Activated B cell treated with CpG ODN at 0.5 μM for 24 hours (primary cell): ENCODE data around the gene BCR. TPM values are rescaled to one million over a fixed set of nuclear protein-coding genes. Genes with fewer than 3 reads are reported as not detected.

Experiments
- ATAC-seq: fragments of 200-7000 bp; cut with Tn5 transposase; one replicate; pipeline ENCODE4 v1.10.0; 2021; ENCODE audit warnings: low read depth, mild to moderate bottlenecking, moderate library complexity
- CTCF ChIA-PET: fragments of 350-600 bp; sonication (Branson Sonifier 250); formaldehyde crosslinking; loops from one replicate; lab custom pipeline; 2021; ENCODE audit warnings: antibody characterized with exemption; lab: Charles Lee
- POLR2A ChIA-PET: fragments of 350-600 bp; sonication (Branson Sonifier 250); formaldehyde crosslinking; loops from one replicate; lab custom pipeline; 2021; ENCODE audit warnings: antibody characterized with exemption; lab: Charles Lee
- DNase-seq: peaks from one replicate; pipeline ENCODE4 v3.0.0; 2022
- H3K27ac Mint-ChIP-seq: one replicate; pipeline ENCODE4 v1.8.0; 2020; ENCODE audit warnings: mixed read lengths
- H3K27me3 Mint-ChIP-seq: one replicate; pipeline ENCODE4 v1.8.0; 2021; ENCODE audit warnings: mixed read lengths
- H3K36me3 Mint-ChIP-seq: one replicate; pipeline ENCODE4 v1.8.0; 2021; ENCODE audit warnings: low read depth, mixed read lengths
- H3K4me1 Mint-ChIP-seq: one replicate; pipeline ENCODE4 v1.8.0; 2021; ENCODE audit warnings: mixed read lengths
- H3K4me3 Mint-ChIP-seq: one replicate; pipeline ENCODE4 v1.8.0; 2020; ENCODE audit warnings: mild to moderate bottlenecking, mixed read lengths
- H3K9me3 Mint-ChIP-seq: one replicate; pipeline ENCODE4 v1.8.0; 2020; ENCODE audit warnings: mixed read lengths
- CTCF ChIP-seq: fragments of 200-600 bp; IDR thresholded peaks from one replicate; pipeline ENCODE4 v1.8.0; 2022; ENCODE audit warnings: antibody characterized with exemption, mild to moderate bottlenecking
- intact Hi-C: fragments of 100-400 bp; cut with micrococcal nuclease; formaldehyde crosslinking; loops from one replicate; pipeline ENCODE4 v1.15.1; 2024
- total RNA-seq: library from RNA; stranded (reverse); gene quantifications from 2 replicates; pipeline ENCODE4 v1.2.3, GENCODE V29; 2022

Gene BCR
- total RNA-seq, 1 donor from 2014 or later: 20.9 TPM

DNA sequence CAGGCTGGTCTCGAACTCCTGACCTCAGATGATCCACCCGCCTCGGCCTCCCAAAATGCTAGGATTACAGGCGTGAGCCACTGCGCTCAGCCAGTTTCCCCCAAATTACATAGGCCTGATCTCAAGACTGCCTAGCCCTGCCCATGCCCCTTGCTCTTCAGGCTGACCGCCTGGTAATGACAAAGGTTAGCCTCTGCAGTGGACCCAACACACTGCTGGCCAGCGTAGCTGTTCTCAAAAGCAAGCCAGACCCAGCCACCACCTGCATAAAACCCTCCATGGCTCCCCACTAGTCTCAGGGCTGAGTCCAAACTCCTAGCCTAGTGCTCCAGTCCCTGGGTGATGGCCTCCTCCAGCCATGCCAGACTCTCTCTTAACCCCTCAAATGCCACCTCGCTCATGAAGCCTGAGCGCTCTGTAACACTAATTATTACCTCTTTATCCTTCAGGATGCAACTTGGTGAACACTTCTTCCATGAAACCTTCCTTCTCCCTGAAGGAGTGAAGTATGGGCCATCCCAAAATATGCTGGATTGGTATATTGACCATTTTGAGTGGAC, 37.7 kb upstream of the BCR start:
- Mint-ChIP-seq H3K27ac (peak overlapping the region; percentile 87), H3K4me3 (peak overlapping the region; percentile 72), H3K36me3 (no peaks in the 10 kb centered on the region), H3K27me3 (no peaks in the 10 kb centered on the region), H3K9me3 (no peaks in the 10 kb centered on the region), H3K4me1 (peaks cover 71% of the 10 kb centered on the region)
- intact Hi-C loops: loop anchor here (2.0 to 10.0 kb wide), 4 partner anchors 76 to 1290 kb away; partner anchors contain the start of gene DERL3
- DNase-seq (no peak), ATAC-seq (no peak)
- TF ChIP-seq CTCF: no peak
- ChIA-PET POLR2A (interaction anchor here (0.7 to 1.4 kb wide), 3 partner anchors 8 to 139 kb away, joined by 3 to 6 read pairs (median 3); no protein-coding TSS in a partner anchor), CTCF (interaction anchor here (2.5 kb wide), 1 partner anchor 14 kb away, joined by 6 read pairs; no protein-coding TSS in a partner anchor)

- Mint-ChIP-seq H3K27me3 (no peaks in the 10 kb centered on the region), H3K9me3 (no peaks in the 10 kb centered on the region), H3K4me3 (no peak overlapping the region), H3K27ac (no peak overlapping the region), H3K36me3 (no peaks in the 10 kb centered on the region), H3K4me1 (peaks cover 66% of the 10 kb centered on the region)
- intact Hi-C loops: loop anchor here (2.0 to 10.0 kb wide), 4 partner anchors 76 to 1289 kb away; partner anchors contain the start of gene DERL3
- TF ChIP-seq CTCF: no peak
- ATAC-seq: no peak
- ChIA-PET POLR2A (interaction anchor here (0.6 kb wide), 1 partner anchor 8 kb away, joined by 3 read pairs; no protein-coding TSS in a partner anchor), CTCF (no interaction called here)
- DNase-seq: no peak
These were observed 37.2 kb upstream of the BCR start for GRCh38 chr22:23143119-23143518.

- H3K4me1 Mint-ChIP-seq: peaks cover 53% of the 10 kb centered on the region
- intact Hi-C loops: loop anchor here (2.0 to 10.0 kb wide), 4 partner anchors 30 to 1288 kb away; partner anchors contain the start of genes DERL3 and GNAZ
- no peak for TF ChIP-seq CTCF
- POLR2A ChIA-PET: interaction anchor here (0.6 to 1.3 kb wide), 6 partner anchors 9 to 750 kb away, joined by 3 to 4 read pairs (median 4); partner anchors contain the start of genes MIF and SLC2A11
- DNase-seq: no peak
- ATAC-seq: no peak
- no peaks in the 10 kb centered on the region for H3K9me3 Mint-ChIP-seq
- H3K36me3 Mint-ChIP-seq: no peaks in the 10 kb centered on the region
- H3K27ac Mint-ChIP-seq: peak overlapping the region; percentile 86
- no peaks in the 10 kb centered on the region for H3K27me3 Mint-ChIP-seq
- peak overlapping the region; percentile 81 for H3K4me3 Mint-ChIP-seq
- CTCF ChIA-PET: interaction anchor here (0.8 to 2.2 kb wide), 7 partner anchors 9 to 188 kb away, joined by 3 to 7 read pairs (median 4); partner anchors contain the start of gene GNAZ
These were observed 35.9 kb upstream of the BCR start for GRCh38 chr22:23144432-23144831.

GRCh38 chr22:23144932-23145877, 35.1 kb upstream of the BCR start, which contains the start of gene RAB36:
Gene RAB36 (plus strand): TSS chr22:23145477. CDS start chr22:23146617, 1,140 bp downstream.
- Mint-ChIP-seq H3K4me1 (peaks cover 56% of the 10 kb centered on the region), H3K36me3 (no peaks in the 10 kb centered on the region), H3K27ac (peak within 1 kb of the TSS; percentile 86), H3K4me3 (peak within 1 kb of the TSS; percentile 81), H3K9me3 (no peaks in the 10 kb centered on the region), H3K27me3 (no peaks in the 10 kb centered on the region)
- TF ChIP-seq CTCF: no peak
- peak; percentile 65 for ATAC-seq
- intact Hi-C loops: loop anchor here (1.0 to 10.0 kb wide), 5 partner anchors 30 to 1287 kb away; partner anchors contain the start of genes BCR, DERL3 and GNAZ
- CTCF ChIA-PET: interaction anchor here (0.7 to 2.2 kb wide), 7 partner anchors 8 to 190 kb away, joined by 3 to 7 read pairs (median 3); partner anchors contain the start of gene GNAZ
- POLR2A ChIA-PET: interaction anchor here (0.6 to 1.3 kb wide), 11 partner anchors 8 to 1410 kb away, joined by 3 to 6 read pairs (median 3); partner anchors contain the start of genes BCR, GUCD1, MIF and SLC2A11
- DNase-seq: peak; percentile 91
